CD4-positive, alpha-beta T cell treated with Interleukin-6 for 4 hours (primary cell): Measurements from ENCODE around the gene JADE2.
"Not testable (repeated sequence)": the region's sequence is repeated elsewhere in the genome, so short reads cannot be mapped to it uniquely, and the experiment has no call there.

Experiments used
- DNase-seq: peaks from one replicate; pipeline ENCODE4 v3.0.0-alpha.2; 2020; ENCODE audit warnings: mixed read lengths

JADE2 gene

DNA sequence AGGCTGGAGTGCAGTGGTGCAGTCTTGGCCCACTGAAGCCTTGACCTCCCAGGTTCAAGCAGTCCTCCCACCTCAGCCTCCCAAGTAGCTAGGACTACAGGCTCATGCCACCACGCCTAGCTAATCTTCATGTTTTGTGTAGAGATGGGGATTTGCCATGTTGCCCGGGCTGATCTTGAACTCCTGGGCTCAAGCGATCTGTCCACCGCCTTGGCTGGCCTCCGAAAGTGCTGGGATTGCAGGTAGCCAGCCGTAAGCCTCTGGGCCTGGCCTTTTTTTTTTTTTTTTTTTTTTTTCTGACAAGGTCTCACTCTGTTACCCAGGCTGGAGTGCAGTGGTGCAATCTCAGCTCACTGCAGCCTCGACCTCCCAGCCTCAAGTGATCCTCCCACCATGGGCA lies 27.2 kb downstream of the JADE2 start:
- not testable (repeated sequence) for DNase-seq

DNA sequence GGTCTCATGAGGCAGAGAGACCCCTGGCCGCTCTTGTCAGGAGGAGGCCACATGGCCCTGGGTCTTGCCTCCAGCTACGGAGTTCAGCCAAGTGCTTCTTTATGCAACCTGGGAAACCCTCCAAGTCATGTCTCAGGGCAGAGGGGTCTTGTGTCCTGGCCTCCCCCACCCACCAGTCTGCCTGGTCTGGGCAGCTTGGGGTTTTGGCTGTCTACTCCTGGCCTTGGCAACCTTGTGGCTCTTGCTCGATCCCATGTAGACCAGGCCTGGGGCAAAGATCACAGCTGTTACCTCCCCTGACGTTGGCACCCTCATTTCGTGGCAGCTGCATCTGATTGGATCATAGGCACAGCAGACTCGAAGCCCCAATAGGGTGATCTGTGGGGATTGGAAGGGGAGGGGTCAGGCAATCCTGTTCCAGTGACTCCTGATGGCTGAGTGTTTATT lies 28.4 kb downstream of the JADE2 start:
- no peak for DNase-seq

DNA sequence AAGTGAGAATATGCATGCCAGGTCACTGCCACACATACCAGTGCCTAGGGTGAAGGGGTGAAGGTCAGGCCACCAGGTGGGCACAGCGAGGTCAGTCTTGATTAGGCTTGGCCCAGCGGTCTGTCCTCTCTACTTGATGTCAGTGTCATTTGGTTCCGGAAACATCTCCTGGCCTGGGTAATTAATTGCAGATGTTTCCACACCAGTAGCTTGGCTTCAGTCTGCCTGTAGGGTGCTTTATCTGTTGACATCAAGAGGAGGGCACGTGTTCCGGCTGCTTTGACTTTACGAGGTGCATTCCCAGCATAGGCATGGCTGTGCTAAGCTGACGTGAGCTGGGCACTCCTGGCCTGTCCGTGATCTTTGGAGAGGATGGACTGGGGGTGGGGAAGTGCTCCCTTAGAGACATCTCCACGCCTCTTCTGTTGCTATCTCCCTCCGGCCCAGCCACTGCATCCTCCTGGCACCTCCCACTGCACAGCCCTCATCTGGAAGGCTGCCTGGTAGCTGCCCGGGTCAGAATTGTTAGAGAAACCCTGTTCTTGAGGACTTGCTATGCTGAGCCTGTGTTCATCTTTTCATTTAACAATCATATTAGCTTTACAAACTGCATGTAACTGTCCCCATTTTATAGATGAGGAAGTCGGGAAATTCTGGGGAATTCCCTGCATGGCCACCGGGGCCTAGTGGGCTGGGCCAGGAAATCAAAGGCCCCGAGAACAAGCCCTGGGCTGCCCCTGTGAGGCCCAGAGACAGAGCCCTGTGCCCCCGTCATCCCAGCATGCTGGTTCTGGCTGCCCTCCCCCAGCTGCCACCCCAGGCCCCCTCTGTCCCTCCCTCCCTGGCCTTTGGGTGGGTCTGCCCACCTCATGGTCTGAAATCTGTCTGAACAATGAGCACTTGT lies 29.1 kb downstream of the JADE2 start:
- no peak for DNase-seq

DNA sequence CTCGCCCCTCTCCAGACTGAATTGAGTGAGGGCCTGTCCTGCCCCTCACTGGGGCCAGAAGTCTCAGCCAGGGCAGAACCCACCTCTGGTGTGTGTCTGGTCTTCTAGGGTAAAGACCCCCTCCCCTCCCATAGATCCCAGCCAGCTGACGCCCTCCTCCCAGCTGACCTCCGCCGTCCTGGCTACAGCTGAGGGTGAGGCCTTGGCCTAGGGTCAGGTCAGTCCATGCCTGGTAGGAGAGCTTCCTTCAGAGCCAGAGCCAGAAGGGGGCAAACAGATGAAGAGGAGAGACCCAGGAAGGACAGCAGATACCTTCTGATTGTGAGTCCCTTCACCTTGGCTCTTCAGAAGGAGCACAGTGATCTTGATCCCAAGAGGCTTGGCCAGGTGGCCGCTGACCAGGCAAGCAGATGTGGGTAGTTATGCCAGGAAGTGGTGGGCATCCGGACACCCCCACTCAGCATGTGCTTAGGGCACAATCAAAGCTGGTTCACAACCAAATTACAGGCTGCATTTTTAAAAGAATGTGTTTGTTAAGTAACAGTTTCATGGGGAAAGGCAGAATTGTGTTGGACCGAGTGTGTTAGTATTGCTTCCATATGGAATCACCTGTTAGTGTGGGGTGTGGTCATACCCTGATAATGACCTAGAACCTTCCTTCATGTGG lies 29.9 kb downstream of the JADE2 start:
- no peak for DNase-seq

DNA sequence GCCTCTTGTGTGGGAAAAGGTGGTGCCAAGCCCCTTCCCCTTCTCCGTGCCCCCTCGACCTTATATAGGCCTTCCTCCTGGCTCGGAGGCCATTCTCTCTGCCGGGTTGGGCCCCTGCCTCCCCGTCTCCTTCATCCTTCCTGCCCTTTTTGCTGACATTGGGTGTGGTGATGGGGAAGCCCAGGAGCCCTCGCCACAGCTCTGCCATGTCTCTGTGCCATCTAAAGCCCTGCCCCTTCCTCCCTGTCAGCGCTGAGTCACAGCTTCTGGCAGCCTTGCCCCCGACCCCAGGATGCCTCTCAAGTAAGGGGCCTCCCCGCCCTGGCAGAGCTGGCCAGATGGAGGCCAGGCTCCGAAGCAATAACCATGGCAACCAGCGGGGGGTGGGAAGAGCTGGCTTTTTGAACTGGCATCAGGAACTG lies 30.4 kb downstream of the JADE2 start:
- DNase-seq = peak; percentile 84

DNA sequence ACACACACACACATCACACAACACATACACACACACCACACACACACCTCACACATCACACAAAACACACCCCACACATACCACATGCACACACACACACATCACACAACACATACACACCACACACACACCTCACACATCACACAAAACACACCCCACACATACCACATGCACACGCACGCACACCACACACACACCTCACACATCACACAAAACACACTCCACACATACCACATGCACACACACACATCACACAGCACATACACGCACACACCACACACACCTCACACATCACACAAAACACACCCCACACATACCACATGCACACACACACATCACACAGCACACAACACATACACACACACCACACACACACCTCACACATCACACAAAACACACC lies 31.1 kb downstream of the JADE2 start:
- not testable (repeated sequence) for DNase-seq

DNA sequence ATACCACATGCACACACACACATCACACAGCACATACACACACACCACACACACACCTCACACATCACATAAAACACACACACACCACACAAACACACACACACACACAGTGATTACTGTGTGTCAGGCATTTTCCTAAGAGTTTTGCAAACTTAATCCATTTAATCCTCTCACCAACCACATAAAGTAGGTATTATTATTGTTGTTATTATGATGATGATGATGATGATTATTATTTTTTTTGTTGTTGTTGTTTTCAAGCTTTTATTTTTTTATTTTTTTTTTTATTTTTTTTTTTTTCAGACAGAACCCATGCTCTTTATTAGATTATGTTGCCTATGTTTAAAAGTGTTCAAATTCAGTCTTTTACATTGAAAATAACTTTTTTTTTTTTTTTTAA lies 31.5 kb downstream of the JADE2 start:
- no peak for DNase-seq

DNA sequence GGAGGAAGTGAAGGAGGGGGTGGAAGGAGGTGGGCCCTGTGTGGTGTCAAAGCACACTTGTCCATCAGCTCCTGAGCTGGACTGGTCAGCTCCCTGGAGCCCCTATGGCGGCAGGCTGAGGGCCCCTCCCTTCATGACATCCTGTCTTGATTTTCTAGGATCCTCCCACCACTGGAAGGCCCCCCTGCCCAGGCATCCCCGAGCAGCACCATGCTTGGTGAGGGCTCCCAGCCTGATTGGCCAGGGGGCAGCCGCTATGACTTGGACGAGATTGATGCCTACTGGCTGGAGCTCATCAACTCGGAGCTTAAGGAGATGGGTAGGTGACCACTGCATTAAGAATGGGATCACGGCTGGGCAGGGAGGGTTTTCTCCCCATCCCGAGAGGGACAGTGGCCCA lies 34.2 kb downstream of the JADE2 start:
- no peak for DNase-seq

DNA sequence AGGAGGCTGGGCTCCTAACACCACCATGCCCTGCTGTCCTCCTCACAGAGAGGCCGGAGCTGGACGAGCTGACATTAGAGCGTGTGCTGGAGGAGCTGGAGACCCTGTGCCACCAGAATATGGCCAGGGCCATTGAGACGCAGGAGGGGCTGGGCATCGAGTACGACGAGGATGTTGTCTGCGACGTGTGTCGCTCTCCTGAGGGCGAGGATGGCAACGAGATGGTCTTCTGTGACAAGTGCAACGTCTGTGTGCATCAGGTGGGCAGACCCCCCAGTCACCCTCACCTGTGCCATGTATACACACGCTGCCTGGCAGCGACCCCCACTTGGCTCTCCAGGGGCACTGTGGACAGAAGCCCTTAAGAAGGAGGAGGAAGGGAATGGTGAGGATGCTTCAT lies 35.2 kb downstream of the JADE2 start:
- no peak for DNase-seq

DNA sequence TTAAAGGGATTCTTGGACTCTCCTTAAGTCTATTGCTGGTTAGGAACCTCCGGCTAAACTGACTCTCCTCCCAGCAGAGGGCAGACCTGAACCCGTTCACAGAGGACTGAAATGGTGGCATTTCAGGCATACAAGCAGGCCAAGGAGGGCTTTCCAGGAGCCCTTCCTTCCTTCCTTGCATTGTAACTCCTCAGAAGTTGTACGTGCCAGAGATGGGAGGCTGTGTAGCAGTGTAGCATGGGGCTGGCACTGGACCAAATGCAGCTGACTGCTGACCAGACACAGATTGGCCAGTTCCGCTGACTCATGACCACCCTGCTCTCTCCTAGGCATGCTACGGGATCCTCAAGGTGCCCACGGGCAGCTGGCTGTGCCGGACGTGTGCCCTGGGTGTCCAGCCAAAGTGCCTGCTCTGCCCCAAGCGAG lies 36.4 kb downstream of the JADE2 start:
- DNase-seq = no peak

DNA sequence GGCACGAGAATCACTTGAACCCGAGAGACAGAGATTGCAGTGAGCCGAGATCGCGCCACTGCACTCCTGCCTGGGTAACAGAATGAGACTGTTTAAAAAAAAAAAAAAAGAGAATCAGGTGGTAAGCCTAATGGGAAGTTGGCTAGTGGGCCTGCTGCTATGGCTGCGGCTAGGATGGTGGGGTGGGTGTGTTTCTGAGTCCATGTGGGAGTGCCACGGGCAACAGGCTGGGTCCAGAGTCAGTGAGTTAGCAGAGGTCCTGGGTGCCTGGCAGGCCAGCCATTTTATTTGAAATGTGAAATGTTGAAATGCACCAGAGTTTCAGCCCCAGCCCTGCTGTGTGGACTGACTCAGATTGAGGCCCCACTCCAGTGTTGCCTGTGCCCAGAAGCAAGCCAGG lies 37.8 kb downstream of the JADE2 start:
- DNase-seq = no peak

DNA sequence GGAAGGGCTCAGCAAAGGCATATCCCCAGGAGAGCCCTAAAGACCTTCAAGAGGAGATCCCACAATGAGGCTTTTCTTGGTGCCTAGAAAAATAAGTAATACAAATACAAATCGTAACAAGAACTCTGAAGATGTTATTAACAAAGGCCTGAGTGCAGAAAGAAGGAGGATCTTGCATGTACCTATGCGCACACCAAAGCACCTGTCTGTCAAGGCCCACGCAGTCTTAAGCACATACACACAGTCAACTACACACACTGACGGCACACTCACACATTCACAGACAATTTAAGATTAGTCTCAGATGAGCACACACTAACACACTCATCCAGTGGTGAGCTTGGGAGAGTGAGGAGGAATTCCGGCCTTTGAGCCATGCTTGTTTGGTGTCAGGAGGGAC lies 38.5 kb downstream of the JADE2 start:
- DNase-seq = no peak

DNA sequence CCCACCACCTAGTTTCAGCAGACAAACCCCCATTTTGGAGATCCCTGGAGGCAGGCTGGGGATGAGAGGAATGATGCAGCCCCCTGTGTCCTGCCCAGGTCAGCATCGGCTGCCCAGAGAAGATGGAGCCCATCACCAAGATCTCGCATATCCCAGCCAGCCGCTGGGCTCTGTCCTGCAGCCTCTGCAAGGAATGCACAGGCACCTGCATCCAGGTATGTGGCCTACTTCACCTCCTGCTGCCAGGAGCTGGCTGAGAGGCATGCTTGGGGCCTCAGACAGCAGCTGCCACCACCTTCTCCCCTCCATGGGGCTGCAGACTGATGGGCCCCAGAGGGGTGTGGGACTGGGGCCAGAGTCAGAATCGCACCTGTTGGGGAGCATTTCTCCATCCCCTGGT lies 38.9 kb downstream of the JADE2 start:
- DNase-seq = no peak

DNA sequence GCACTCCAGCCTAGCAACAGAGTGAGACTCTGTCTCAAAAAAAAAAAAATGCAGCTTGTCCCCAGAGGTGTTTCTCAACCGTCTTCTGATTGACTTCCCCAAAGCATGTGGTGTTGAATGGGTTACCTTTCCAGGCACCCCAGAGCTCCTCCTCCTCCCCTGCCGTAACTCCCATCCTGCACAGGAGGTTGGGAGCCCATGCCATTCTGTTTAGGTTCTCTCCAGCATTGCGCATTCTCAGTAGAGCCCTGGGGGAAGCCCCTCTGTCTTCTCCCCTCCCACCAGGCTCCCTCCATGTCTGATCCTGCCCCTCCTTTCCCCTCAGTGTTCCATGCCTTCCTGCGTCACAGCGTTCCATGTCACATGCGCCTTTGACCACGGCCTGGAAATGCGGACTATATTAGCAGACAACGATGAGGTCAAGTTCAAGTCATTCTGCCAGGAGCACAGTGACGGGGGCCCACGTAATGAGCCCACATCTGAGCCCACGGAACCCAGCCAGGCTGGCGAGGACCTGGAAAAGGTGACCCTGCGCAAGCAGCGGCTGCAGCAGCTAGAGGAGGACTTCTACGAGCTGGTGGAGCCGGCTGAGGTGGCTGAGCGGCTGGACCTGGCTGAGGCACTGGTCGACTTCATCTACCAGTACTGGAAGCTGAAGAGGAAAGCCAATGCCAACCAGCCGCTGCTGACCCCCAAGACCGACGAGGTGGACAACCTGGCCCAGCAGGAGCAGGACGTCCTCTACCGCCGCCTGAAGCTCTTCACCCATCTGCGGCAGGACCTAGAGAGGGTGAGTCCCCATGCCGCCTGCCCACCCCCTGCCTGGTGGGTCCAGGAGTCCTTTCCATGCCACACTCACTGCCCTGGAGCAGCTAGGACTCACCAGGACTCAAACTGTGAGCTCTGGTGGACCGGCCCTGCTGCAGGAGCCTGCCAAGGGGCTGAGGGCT lies 40.6 kb downstream of the JADE2 start:
- no peak for DNase-seq

DNA sequence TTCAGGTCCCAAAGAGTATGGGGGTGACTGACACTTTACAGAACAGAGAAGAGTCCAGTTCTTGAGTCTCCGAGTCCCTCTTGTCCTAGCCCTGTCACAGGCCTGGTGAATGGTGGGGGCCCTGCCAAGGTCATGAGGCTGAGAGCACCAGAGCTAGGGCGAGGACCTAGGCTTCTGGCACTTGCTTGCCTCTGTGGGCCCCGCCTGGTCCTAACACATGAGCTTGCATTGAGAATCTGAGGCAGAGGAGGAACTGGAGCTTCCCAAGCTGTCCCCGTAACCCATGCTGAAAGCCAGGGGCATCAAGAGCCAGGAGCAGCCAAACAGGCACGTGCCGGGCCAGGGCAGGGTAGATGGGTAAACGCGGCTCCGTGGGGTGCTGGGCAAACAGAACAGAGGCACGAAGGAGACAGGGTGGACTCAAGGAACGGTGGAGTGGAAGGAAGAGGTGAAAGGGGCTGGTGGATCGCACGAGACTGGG lies 41.3 kb downstream of the JADE2 start:
- DNase-seq = no peak

DNA sequence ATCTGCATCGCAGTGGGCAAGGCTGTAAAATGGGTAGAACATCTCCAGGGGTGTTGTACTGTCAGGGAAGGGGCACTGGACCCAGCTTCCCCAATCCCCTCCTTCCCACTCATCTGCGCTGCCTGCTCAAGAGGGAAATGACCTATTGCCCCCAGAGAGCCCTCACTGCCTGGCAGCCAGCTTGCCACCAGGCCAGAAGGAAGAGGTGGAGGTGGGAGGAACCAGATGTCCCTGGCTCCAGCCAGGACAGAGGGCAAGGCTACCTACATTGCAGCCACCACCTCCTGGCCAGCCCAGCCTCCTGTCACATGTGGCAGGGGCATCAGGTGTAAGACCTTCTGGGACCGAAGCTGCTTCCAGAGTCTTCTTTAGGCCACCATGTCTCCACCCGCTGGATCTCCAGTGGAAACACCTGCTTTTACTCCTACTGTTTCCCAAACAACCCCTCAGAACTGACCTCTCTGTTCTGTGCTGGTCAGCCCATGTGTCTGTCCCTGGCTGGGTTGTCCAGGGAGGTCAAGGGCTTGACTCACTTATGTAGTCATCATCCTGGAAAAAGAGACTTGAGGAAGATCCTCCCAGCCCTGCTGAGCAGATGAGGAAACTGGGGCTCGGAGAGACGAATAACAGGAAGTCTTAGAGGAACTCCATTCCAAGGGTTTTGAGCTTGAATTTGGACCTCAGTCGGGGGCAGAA lies 42.3 kb downstream of the JADE2 start:
- DNase-seq = no peak

DNA sequence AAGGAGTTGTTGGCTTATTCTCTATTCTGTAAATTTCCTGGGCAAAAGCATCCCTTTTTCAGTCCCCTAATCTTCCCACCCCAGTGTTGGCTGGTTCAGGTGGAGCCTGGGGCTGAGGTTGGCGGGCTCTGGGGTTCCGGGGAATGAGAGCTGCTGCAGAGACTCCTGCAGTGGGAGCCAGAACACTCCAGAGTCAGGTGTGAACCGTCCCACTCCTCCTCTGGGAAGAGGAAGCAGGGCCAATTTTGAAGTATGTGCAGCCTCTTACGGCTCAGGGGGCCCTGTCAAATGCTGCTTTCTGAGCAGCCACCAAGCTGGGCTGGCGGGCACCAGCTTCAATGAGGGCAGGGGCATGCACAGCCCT lies 42.8 kb downstream of the JADE2 start:
- DNase-seq = no peak

DNA sequence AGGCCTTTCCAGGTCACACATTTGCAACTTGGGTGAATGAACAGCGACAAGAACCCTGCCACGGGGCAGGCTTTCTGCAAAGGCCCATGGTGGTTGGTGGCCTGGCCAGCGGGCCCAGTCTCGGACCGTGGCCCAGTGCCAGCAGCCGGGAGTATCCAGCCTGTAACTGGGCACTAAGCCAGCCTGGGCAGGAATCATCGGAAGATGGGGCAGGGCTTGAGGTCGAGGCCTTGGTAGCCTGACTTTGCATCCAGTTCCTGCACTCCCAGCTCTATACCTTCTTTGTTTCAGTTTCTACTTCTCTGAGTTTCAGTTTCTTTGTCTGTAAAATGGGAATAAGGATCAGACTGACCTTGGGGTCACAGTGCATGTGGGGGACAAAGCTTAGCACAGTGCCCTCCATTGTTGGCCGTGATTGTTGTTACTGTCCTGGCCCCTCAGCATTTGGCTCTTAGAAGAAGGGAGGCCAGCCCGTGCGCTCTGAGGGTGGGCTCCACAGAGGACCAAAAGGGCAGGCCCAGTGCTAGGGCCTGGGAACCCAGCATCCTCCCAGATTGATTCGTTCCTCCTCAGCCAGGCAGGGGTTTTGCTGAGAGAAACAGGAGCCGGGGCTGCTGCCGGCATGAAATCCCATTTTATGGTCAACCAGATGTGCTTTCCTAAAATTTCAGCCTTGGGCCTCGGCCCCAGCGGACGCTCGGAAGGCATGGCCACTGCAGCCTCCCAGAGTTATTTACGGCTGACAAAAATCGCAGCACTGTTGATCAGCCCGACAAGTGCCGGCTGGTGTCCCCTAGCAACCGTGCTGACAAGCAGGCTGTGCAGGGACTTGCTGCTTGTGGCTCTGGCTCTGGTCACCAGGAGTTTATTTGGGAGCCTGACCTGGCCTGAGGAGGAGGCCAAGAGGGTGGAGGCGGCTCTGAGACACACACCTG lies 43.6 kb downstream of the JADE2 start:
- DNase-seq = no peak

DNA sequence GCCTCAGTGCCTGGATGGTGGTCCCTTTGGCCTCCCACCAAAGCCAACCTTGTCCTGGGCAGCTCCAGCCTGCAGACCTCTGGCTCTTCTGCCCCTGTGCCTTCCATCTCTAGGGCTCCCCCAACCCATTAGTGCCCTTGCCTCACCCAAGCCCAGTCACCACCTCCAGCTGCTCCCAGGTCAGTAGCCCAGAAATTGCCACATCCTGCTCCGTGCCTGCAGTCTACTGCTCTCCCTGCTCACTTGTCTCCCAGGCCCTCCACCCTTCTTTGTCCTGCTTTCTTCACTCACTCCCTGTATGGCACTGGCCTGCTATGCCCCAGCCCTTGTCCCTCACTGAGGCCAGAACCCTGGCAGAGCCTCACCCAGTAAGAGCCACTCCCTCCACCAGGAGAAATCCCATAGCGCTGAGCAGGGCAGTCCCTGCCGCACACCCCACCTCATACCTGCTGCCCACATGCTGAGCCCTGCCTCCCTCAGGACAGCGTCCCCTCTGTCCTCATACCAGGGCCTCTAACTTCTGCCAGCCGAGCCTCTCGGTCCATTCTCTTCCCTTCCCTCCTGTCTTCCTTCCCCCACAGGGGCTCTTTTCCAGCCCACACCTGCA lies 44.4 kb downstream of the JADE2 start:
- no peak for DNase-seq

DNA sequence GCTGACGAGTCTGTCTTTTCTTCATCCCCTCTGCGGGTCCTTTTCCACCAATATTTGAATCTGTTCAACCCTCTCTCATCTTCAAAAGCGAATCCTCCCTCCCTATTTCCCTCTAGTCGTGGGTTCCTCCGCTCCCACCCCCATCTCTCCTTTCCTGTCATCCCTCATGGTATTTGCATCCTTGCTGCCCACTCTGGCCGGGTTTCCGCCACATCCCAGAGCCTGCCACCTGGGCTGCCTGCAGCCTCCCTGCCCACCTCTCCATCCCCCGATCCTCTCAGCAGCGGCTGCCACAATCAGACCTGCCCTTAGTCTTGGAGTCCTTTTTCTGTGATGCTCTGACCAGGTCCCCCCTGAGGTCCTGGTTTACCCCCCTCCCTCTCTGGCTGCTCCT lies 44.9 kb downstream of the JADE2 start:
- DNase-seq = no peak

DNA sequence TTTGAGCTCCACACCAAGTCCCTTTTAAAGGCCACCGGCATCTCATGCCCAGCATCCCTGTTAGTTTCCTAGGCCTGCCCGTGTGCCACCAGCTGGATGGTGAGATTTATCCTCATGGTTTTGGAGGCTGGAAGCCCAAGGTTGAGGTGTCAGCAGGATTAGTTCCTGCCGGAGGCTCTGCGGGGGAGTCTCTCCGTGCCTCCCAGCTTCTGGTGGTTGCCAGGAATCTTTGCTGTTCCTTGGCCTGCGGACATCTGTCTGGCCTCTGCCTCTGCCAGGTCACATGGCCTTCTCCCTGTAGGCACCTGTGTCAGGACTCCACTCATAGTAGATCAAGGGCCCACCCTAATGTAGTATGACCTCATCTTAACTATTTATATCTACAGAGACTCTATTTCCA lies 45.4 kb downstream of the JADE2 start:
- DNase-seq = no peak
